ENCODE data around the gene NKD1. TPM values are rescaled to one million over a fixed set of nuclear protein-coding genes. Genes with fewer than 3 reads are reported as not detected.

The NKD1 gene
- total and polyA plus RNA-seq, 2 of the 8 experiments (the other 6 are each of a cell fraction or from before 2014, with no cell fraction given): 0.70 to 4.5 TPM

GRCh38 chr16:50555269-50555875, 7.2 kb downstream of the NKD1 start:
- no peaks in the 10 kb centered on the region for H3K36me3 ChIP-seq (ENCODE audit: control insufficient read depth in 2 of 4, insufficient read depth in 4 of 4, low read length in 3 of 4)
- no peak overlapping the region for H3K18ac ChIP-seq (ENCODE audit: extremely low read depth, low read length)
- H3K27ac ChIP-seq (ENCODE audit: low read depth, low read length): no peak overlapping the region
- no peak overlapping the region for H2BK5ac ChIP-seq (ENCODE audit: low read depth, low read length)
- H2BK20ac ChIP-seq (ENCODE audit: low read length): no peak overlapping the region
- TF ChIP-seq POLR2A (IDR thresholded peaks at IDR 0.05; ENCODE audit: control extremely low read depth in 1 of 2, low read depth in 2 of 2, low read length in 2 of 2) (no peak), USF2 (IDR thresholded peaks at IDR 0.05; ENCODE audit: low read length) (no peak), MAX (IDR thresholded peaks at IDR 0.05) (no peak), KDM1A (IDR thresholded peaks at IDR 0.05; ENCODE audit: borderline replicate concordance, low read length) (no peak)
- H4K91ac ChIP-seq (replicated peaks; ENCODE audit: insufficient read length, low read length): no peak overlapping the region
- H3K4me3 ChIP-seq (ENCODE audit: extremely low read depth in 1 of 4, insufficient read depth in 2 of 4, low read depth in 3 of 4, low read length in 4 of 4): no peak overlapping the region
- DNase-seq (ENCODE audit: low read depth in 1 of 2, low spot score in 2 of 2) (no peak), FAIRE-seq (no peak)
- 89% methylated on average over 10 of the region's 10 CpGs; no CpG with 5 or more reads in 1 of the 2 experiments for WGBS, 2 experiments (ENCODE audit: extremely low coverage in 1 of 2, insufficient coverage in 1 of 2, insufficient read length in 1 of 2, insufficient replicate concordance in 2 of 2, low coverage in 1 of 2, low lambda C conversion rate in 2 of 2, missing lambda C conversion rate in 1 of 2)
- H2BK120ac ChIP-seq (replicated peaks; ENCODE audit: low read depth, low read length): no peak overlapping the region
- no peak overlapping the region for H3K9ac ChIP-seq (replicated peaks in 1 of 4; ENCODE audit: extremely low read depth in 1 of 4, low read depth in 3 of 4, low read length in 3 of 4)
- no peak overlapping the region for H3K4ac ChIP-seq (replicated peaks; ENCODE audit: insufficient read length, low read depth, low read length)
- no peak overlapping the region for H4K8ac ChIP-seq (ENCODE audit: extremely low read depth, insufficient read depth, low read length)
- H3K4me1 ChIP-seq (replicated peaks in 1 of 4; ENCODE audit: control insufficient read depth in 3 of 4, insufficient read depth in 4 of 4, low read length in 3 of 4): no peaks in the 10 kb centered on the region
- no peak overlapping the region for H2AFZ ChIP-seq (ENCODE audit: low read length)
- H2BK12ac ChIP-seq (ENCODE audit: low read depth, low read length): no peak overlapping the region
- ChIA-PET POLR2A (ENCODE audit: partially characterized antibody) (interaction anchor here (1.3 kb wide), 1 partner anchor 15 kb away, joined by 3 read pairs; no protein-coding TSS in a partner anchor), CTCF (ENCODE audit: partially characterized antibody) (interaction anchor here (0.8 to 1.5 kb wide), 5 partner anchors 13 to 110 kb away, joined by 3 to 4 read pairs (median 3); no protein-coding TSS in a partner anchor)
- H3K79me2 ChIP-seq (ENCODE audit: control insufficient read depth in 1 of 2, insufficient read depth in 2 of 2, low read length in 2 of 2): no peaks in the 10 kb centered on the region
- H3K4me2 ChIP-seq (ENCODE audit: insufficient read depth in 1 of 2, low read depth in 2 of 2, low read length in 2 of 2): no peak overlapping the region
- no peaks in the 10 kb centered on the region for H3K79me1 ChIP-seq (ENCODE audit: low read depth, low read length)
- H3K9me3 ChIP-seq (ENCODE audit: insufficient read depth in 2 of 2, low read depth in 1 of 2, low read length in 1 of 2): no peaks in the 10 kb centered on the region
- no peaks in the 10 kb centered on the region for H3K23me2 ChIP-seq (ENCODE audit: low read depth, low read length)
- H2BK15ac ChIP-seq (ENCODE audit: low read length): no peak overlapping the region
- H3K27me3 ChIP-seq (replicated peaks in 1 of 4; ENCODE audit: control insufficient read depth in 3 of 4, extremely low read depth in 1 of 4, insufficient read depth in 3 of 4, low read length in 3 of 4): peaks cover 0 to 2% (median under 1%) of the 10 kb centered on the region in 4 experiments; a peak in 3 of 7 replicates
- H3K14ac ChIP-seq (ENCODE audit: insufficient read length): no peak overlapping the region
- H3K23ac ChIP-seq (ENCODE audit: insufficient read length): no peak overlapping the region
- H4K20me1 ChIP-seq (replicated peaks in 1 of 2; ENCODE audit: control insufficient read depth in 1 of 2, insufficient read depth in 2 of 2, low read length in 2 of 2): no peaks in the 10 kb centered on the region
- no peak overlapping the region for H3K56ac ChIP-seq (replicated peaks; ENCODE audit: insufficient read length, low read depth, low read length)
- no peak overlapping the region for H2AK5ac ChIP-seq (ENCODE audit: low read depth, low read length)
- H4K5ac ChIP-seq (ENCODE audit: insufficient read length, low read depth, low read length): no peak overlapping the region

All from H1 (cell line).